Measurements from ENCODE around the gene EPHB2. TPM values are rescaled to one million over a fixed set of nuclear protein-coding genes. Genes with fewer than 3 reads are reported as not detected.

EPHB2 gene
- total RNA-seq, 1 experiment from 2014 or later, result 0.45 TPM

- Histone ChIP-seq H3K9me3 (ENCODE audit: low read length) (no peaks in the 10 kb centered on the region), H3K4me2 (ENCODE audit: low read depth, low read length, poor library complexity, severe bottlenecking) (no peak overlapping the region), H3K9me2 (replicated peaks; ENCODE audit: insufficient read depth, low read length) (no peaks in the 10 kb centered on the region), H3K9ac (ENCODE audit: low read length) (no peak overlapping the region), H2AFZ (ENCODE audit: low read length) (no peak overlapping the region), H3K27ac (ENCODE audit: low read length) (no peak overlapping the region), H3K4me3 (ENCODE audit: low read length) (no peak overlapping the region), H3K36me3 (ENCODE audit: insufficient read depth, low read length) (no peaks in the 10 kb centered on the region), H3K4me1 (ENCODE audit: low read length) (peaks cover 41% of the 10 kb centered on the region), H3K27me3 (ENCODE audit: low read length) (no peaks in the 10 kb centered on the region), H4K20me1 (ENCODE audit: insufficient read depth, low read depth, low read length) (no peaks in the 10 kb centered on the region), H3K79me2 (ENCODE audit: low read length) (no peaks in the 10 kb centered on the region)
- no peak for DNase-seq
These were observed 76.3 kb downstream of the EPHB2 start for GRCh38 chr1:22786719-22787489.

- DNase-seq, result no peak
These were observed 77.0 kb downstream of the EPHB2 start for GRCh38 chr1:22787636-22788035.

GRCh38 chr1:22788254-22788661, 77.6 kb downstream of the EPHB2 start:
- Histone ChIP-seq H3K36me3 (ENCODE audit: insufficient read depth, low read length) (no peaks in the 10 kb centered on the region), H3K9ac (ENCODE audit: low read length) (no peak overlapping the region), H3K9me3 (ENCODE audit: low read length) (no peaks in the 10 kb centered on the region), H4K20me1 (ENCODE audit: insufficient read depth, low read depth, low read length) (no peaks in the 10 kb centered on the region), H3K4me2 (ENCODE audit: low read depth, low read length, poor library complexity, severe bottlenecking) (no peak overlapping the region), H2AFZ (ENCODE audit: low read length) (no peak overlapping the region), H3K79me2 (ENCODE audit: low read length) (no peaks in the 10 kb centered on the region), H3K27ac (ENCODE audit: low read length) (no peak overlapping the region), H3K27me3 (ENCODE audit: low read length) (no peaks in the 10 kb centered on the region), H3K4me3 (ENCODE audit: low read length) (no peak overlapping the region), H3K4me1 (ENCODE audit: low read length) (peaks cover 29% of the 10 kb centered on the region), H3K9me2 (replicated peaks; ENCODE audit: insufficient read depth, low read length) (no peaks in the 10 kb centered on the region)
- no peak for DNase-seq

More at GRCh38 chr1:22787636-22788035, 77.0 kb downstream of the EPHB2 start:
- no peak overlapping the region for H3K27ac ChIP-seq (ENCODE audit: low read length)
- H3K9ac ChIP-seq (ENCODE audit: low read length), result no peak overlapping the region
- no peaks in the 10 kb centered on the region for H3K9me2 ChIP-seq (replicated peaks; ENCODE audit: insufficient read depth, low read length)
- no peaks in the 10 kb centered on the region for H3K27me3 ChIP-seq (ENCODE audit: low read length)
- H3K9me3 ChIP-seq (ENCODE audit: low read length), result no peaks in the 10 kb centered on the region
- no peak overlapping the region for H3K4me2 ChIP-seq (ENCODE audit: low read depth, low read length, poor library complexity, severe bottlenecking)
- H3K4me1 ChIP-seq (ENCODE audit: low read length), result peaks cover 33% of the 10 kb centered on the region
- no peaks in the 10 kb centered on the region for H3K36me3 ChIP-seq (ENCODE audit: insufficient read depth, low read length)
- H3K4me3 ChIP-seq (ENCODE audit: low read length), result no peak overlapping the region
- no peaks in the 10 kb centered on the region for H3K79me2 ChIP-seq (ENCODE audit: low read length)
- no peaks in the 10 kb centered on the region for H4K20me1 ChIP-seq (ENCODE audit: insufficient read depth, low read depth, low read length)
- no peak overlapping the region for H2AFZ ChIP-seq (ENCODE audit: low read length)

- Histone ChIP-seq H3K27me3 (ENCODE audit: low read length) (no peaks in the 10 kb centered on the region), H3K27ac (ENCODE audit: low read length) (no peak overlapping the region), H3K4me1 (ENCODE audit: low read length) (peaks cover 29% of the 10 kb centered on the region), H3K9me3 (ENCODE audit: low read length) (no peaks in the 10 kb centered on the region), H3K9me2 (replicated peaks; ENCODE audit: insufficient read depth, low read length) (no peaks in the 10 kb centered on the region), H3K36me3 (ENCODE audit: insufficient read depth, low read length) (no peaks in the 10 kb centered on the region), H2AFZ (ENCODE audit: low read length) (no peak overlapping the region), H3K79me2 (ENCODE audit: low read length) (no peaks in the 10 kb centered on the region), H3K9ac (ENCODE audit: low read length) (no peak overlapping the region), H4K20me1 (ENCODE audit: insufficient read depth, low read depth, low read length) (no peaks in the 10 kb centered on the region), H3K4me2 (ENCODE audit: low read depth, low read length, poor library complexity, severe bottlenecking) (no peak overlapping the region), H3K4me3 (ENCODE audit: low read length) (no peak overlapping the region)
- DNase-seq, result no peak
These were observed 78.8 kb downstream of the EPHB2 start for GRCh38 chr1:22789356-22789994.

GRCh38 chr1:22790232-22791008, 79.8 kb downstream of the EPHB2 start:
- Histone ChIP-seq H3K79me2 (ENCODE audit: low read length) (no peaks in the 10 kb centered on the region), H3K4me1 (ENCODE audit: low read length) (peaks cover 36% of the 10 kb centered on the region), H4K20me1 (ENCODE audit: insufficient read depth, low read depth, low read length) (no peaks in the 10 kb centered on the region), H3K36me3 (ENCODE audit: insufficient read depth, low read length) (no peaks in the 10 kb centered on the region), H3K4me3 (ENCODE audit: low read length) (no peak overlapping the region), H3K27ac (ENCODE audit: low read length) (no peak overlapping the region), H3K9ac (ENCODE audit: low read length) (no peak overlapping the region), H2AFZ (ENCODE audit: low read length) (no peak overlapping the region), H3K27me3 (ENCODE audit: low read length) (no peaks in the 10 kb centered on the region), H3K9me3 (ENCODE audit: low read length) (no peaks in the 10 kb centered on the region), H3K4me2 (ENCODE audit: low read depth, low read length, poor library complexity, severe bottlenecking) (no peak overlapping the region), H3K9me2 (replicated peaks; ENCODE audit: insufficient read depth, low read length) (no peaks in the 10 kb centered on the region)
- no peak for DNase-seq

GRCh38 chr1:22791831-22792347, 81.2 kb downstream of the EPHB2 start:
- H3K27me3 ChIP-seq (ENCODE audit: low read length), result no peaks in the 10 kb centered on the region
- H2AFZ ChIP-seq (ENCODE audit: low read length), result no peak overlapping the region
- H3K36me3 ChIP-seq (ENCODE audit: insufficient read depth, low read length), result no peaks in the 10 kb centered on the region
- H3K27ac ChIP-seq (ENCODE audit: low read length), result no peak overlapping the region
- no peaks in the 10 kb centered on the region for H3K9me2 ChIP-seq (replicated peaks; ENCODE audit: insufficient read depth, low read length)
- peaks cover 33% of the 10 kb centered on the region for H3K4me1 ChIP-seq (ENCODE audit: low read length)
- DNase-seq, result no peak
- H3K9me3 ChIP-seq (ENCODE audit: low read length), result no peaks in the 10 kb centered on the region
- no peaks in the 10 kb centered on the region for H4K20me1 ChIP-seq (ENCODE audit: insufficient read depth, low read depth, low read length)
- H3K79me2 ChIP-seq (ENCODE audit: low read length), result no peaks in the 10 kb centered on the region
- no peak overlapping the region for H3K4me2 ChIP-seq (ENCODE audit: low read depth, low read length, poor library complexity, severe bottlenecking)
- H3K9ac ChIP-seq (ENCODE audit: low read length), result no peak overlapping the region
- H3K4me3 ChIP-seq (ENCODE audit: low read length), result no peak overlapping the region

GRCh38 chr1:22792396-22793160, 81.9 kb downstream of the EPHB2 start:
- Histone ChIP-seq H3K79me2 (ENCODE audit: low read length) (no peaks in the 10 kb centered on the region), H3K9ac (ENCODE audit: low read length) (no peak overlapping the region), H3K9me2 (replicated peaks; ENCODE audit: insufficient read depth, low read length) (no peaks in the 10 kb centered on the region), H3K9me3 (ENCODE audit: low read length) (no peaks in the 10 kb centered on the region), H3K4me2 (ENCODE audit: low read depth, low read length, poor library complexity, severe bottlenecking) (no peak overlapping the region), H2AFZ (ENCODE audit: low read length) (no peak overlapping the region), H4K20me1 (ENCODE audit: insufficient read depth, low read depth, low read length) (no peaks in the 10 kb centered on the region), H3K27ac (ENCODE audit: low read length) (no peak overlapping the region), H3K4me3 (ENCODE audit: low read length) (no peak overlapping the region), H3K27me3 (ENCODE audit: low read length) (no peaks in the 10 kb centered on the region), H3K4me1 (ENCODE audit: low read length) (peaks cover 28% of the 10 kb centered on the region), H3K36me3 (ENCODE audit: insufficient read depth, low read length) (no peaks in the 10 kb centered on the region)
- no peak for DNase-seq

Measured in Karpas-422 (cell line).